Astrocyte of the spinal cord (primary cell): ENCODE measurements around the gene FOXK1.
A peak's percentile ranks its signal among the peaks of the same experiment; 100 is the strongest.
"Not testable (repeated sequence)": the region's sequence is repeated elsewhere in the genome, so short reads cannot be mapped to it uniquely, and the experiment has no call there.

ENCODE experiments used
- DNase-seq: peaks from one replicate; pipeline ENCODE4 v3.0.0; 2011; ENCODE audit warnings: low read depth, low spot score
- H3K4me3 ChIP-seq: 2 replicates; pipeline ENCODE4 v1.5.1; 2011; ENCODE audit warnings: low read depth, mild to moderate bottlenecking, low read length, moderate library complexity
- in situ Hi-C: cut with HindIII; loops from 2 replicates; pipeline ENCODE4 v1.10.0; 2017; ENCODE audit warnings: low sequenced_read_pairs
- TF ChIP-seq, protein P1 (sequence below): IDR thresholded peaks from 2 replicates; pipeline ENCODE4 v1.5.1; 2012; ENCODE audit warnings: low read depth, mild to moderate bottlenecking, low read length, inconsistent platforms

FOXK1 gene

DNA sequence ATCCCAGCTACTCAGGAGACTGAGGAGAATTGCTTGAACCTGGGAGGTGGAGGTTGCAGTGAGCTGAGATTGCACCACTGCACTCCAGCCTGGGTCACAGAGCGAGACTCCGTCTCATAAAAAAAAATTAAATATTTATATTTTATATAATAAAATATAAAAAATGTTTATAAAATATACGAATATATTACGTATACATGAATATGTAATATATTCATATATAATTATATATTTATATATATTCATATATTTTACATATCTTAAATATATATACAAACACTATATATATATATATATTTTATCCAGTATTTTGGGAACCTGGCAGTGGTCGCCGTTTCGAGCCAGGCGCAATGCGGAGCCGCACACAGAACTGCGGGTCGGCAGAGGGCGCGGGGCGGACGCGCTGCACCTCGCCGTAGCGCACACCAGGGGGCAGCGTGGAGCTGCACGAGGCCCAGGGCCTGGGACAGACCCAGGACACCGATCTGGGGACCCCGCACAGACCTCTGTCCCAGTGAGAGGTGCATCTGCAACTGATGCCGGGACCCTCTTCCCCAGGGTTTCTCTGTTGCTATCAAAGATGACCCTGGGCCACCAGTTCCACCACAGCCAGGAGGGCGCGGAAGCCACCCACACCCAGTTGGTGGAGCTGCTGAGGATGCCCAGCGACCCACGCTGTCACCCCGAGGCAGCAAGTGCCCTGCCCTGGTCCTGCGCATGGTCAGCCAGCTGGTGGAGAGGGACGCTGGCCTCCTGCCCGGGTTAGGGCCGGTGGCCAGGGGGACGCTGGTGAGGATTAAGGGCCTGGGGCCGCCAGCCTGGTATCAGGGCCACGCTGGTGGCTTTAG is 116.0 kb downstream of the FOXK1 start:
- H3K4me3 ChIP-seq: no peak overlapping the region
- TF ChIP-seq, protein P1, sequence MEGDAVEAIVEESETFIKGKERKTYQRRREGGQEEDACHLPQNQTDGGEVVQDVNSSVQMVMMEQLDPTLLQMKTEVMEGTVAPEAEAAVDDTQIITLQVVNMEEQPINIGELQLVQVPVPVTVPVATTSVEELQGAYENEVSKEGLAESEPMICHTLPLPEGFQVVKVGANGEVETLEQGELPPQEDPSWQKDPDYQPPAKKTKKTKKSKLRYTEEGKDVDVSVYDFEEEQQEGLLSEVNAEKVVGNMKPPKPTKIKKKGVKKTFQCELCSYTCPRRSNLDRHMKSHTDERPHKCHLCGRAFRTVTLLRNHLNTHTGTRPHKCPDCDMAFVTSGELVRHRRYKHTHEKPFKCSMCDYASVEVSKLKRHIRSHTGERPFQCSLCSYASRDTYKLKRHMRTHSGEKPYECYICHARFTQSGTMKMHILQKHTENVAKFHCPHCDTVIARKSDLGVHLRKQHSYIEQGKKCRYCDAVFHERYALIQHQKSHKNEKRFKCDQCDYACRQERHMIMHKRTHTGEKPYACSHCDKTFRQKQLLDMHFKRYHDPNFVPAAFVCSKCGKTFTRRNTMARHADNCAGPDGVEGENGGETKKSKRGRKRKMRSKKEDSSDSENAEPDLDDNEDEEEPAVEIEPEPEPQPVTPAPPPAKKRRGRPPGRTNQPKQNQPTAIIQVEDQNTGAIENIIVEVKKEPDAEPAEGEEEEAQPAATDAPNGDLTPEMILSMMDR: peak; percentile 87
- DNase-seq: peak; percentile 23
- in situ Hi-C loops: no loop called here

DNA sequence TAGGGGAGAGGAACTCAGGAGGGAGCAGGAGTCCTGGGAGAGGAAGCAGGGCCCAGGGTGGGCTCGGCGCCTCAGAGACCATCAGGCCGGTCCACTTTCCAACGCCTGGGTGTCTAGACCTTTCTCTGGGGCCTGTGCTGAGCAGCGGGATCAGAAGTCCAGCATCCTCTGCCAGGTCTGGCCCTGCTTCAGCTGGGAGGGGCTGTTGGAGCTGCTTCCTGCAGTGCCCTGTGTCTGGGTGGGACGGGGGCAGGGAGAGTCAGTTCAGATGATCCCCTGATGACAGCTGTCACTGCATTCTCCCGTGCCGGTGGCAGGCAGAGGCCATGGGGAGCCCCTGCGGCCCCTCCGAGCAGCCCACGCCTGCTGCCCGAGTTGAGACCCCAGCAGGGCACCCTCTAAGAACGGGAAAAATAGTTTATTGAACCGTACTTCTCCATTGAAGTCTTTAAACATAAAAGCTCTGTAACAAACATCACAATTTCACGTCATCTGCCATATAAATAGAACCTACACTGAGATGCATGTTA is 116.7 kb downstream of the FOXK1 start:
- in situ Hi-C loops: no loop called here
- H3K4me3 ChIP-seq: no peak overlapping the region
- no peak for DNase-seq
- TF ChIP-seq, protein P1: no peak

DNA sequence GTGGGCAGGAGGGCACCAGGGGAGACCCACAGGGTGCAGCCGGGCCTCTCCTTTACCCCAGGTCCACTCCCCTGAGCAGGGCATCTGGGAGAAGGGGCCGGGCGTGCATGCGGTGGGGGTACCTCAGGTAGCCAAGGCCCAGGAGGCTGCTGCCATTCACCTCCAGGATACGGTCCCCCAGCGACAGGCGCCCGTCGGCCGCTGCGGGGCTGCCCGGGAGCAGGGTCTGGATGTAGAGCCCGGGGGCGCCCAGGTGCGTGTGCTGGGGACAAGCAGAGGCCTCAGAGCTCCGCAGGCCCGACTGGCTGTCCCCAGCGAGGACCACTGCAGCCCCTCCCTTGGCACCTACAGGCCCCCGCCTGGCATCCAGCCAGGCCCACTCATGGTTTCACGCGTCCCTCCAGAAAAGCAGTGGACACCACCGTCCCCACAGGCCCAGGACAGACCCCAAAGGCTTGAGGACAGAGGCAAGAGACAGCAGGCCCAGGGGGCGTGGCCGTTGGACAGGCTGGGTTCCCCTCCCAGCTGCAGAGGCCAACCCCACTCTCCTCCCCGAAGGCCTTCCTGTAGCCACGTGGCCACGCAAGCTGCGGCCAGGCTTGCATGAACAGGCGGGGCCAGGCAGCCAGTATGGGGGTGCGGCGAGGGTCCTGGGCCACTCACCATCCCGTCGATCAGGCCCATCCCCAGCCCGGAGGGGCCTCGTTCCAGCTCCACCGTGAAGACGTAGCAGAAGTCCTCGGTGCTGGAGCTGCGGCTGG is 117.6 kb downstream of the FOXK1 start:
- no peak for DNase-seq
- TF ChIP-seq, protein P1: no peak
- in situ Hi-C loops: no loop called here
- no peak overlapping the region for H3K4me3 ChIP-seq

DNA sequence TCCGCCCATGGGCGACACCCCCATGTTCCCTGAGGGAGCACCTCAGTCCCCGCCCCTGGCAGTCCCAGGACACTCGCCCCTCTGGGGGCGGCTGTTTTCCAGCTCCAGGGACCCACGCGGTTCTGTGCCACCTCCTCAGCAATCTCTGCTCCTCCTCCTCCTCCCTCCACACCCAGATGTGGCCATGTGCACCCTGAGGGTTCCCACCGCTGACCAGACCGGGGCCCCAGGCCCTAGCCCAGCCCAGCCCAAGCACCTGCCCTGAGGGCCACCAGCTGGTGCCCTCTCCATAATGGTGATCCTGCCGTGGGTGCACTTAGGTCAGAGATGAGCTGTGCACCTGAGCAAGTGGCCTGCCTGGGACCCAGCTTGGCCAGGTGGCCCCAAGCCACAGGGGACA is 118.4 kb downstream of the FOXK1 start:
- in situ Hi-C loops: no loop called here
- TF ChIP-seq, protein P1: no peak
- no peak for DNase-seq
- no peak overlapping the region for H3K4me3 ChIP-seq

DNA sequence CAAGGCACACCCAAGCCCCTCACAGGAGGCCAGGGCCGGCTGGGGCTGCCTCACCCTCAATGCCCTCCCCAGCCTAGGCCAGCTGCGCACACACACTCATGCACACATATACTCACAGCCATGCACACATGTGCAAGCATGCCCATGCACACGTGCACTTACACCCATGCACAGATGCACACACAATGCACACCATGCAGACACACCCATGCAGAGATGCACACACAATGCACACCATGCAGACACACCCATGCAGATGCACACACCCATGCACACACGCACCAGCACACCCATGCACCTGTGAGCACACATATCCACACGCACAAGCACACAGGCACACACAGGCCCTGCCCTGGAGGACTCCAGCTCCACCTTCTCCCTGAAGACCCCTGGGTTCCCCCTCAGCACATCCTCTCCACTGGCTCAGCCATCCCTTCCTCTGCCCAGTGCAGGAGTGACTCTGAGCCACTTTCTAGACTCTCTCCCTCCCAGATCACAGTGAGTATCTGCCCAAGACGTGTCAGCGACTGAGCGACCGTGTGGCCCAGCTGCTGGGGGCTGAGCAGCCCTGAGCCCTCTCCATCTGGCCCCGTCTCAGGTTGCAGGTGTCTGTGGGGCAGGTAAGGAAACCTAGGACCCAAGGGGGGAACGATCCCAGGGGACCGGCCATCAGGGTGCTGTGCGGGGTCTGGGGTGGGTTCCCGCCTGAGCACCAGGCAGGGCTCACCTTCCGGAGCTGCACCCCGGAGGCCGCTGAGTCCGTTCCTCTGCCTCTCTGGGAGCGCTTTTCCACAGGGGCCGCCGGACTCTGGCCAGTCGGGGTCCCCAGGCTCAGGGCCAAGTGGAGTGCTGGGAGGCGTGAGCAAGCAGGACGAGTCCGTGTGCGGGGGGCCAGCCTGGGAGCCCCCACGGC is 119.1 kb downstream of the FOXK1 start:
- TF ChIP-seq, protein P1: no peak
- H3K4me3 ChIP-seq: no peak overlapping the region
- in situ Hi-C loops: no loop called here
- no peak for DNase-seq

DNA sequence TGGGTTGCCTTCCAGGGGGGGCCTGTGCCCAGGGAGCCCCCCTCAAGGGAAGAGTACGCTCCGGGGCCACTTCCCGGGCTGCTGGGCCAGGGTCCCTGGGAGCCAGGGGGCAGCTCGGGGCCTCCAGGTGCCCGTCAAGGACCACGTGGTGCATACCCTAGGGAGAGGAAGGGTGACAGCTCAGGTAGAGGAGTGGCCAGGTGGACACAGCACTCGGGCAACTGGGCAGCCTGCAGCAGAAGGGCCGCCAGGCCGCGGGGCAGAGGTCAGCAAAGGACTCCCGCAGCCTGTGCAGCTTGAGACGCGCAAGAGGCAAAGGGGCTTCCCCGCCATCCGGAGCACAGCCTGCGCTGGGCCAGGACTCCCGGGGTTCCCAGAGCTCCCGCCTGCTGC is 119.7 kb downstream of the FOXK1 start:
- DNase-seq: no peak
- in situ Hi-C loops: no loop called here
- TF ChIP-seq, protein P1: no peak
- H3K4me3 ChIP-seq: no peak overlapping the region

DNA sequence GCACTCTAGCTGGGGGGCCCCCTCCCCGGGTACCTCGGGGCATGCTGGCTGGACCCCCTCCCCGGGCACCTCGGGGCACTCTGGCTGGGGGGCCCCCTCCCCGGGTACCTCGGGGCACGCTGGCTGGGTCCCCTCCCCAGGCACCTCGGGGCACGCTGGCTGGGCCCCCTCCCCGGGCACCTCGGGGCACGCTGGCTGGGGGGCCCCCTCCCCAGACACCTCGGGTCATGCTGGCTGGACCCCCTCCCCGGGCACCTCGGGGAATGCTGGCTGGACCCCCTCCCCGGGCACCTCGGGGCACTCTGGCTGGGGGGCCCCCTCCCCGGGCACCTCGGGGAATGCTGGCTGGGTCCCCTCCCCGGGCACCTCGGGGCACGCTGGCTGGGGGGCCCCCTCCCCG is 120.5 kb downstream of the FOXK1 start:
- DNase-seq, in situ Hi-C loops, H3K4me3 ChIP-seq: not testable (repeated sequence)
